ENCODE data around the gene CDK4. TPM values are rescaled to one million over a fixed set of nuclear protein-coding genes. Genes with fewer than 3 reads are reported as not detected.

CDK4 gene
- total and polyA plus RNA-seq, 2 of the 13 experiments (the other 11 are each of a cell fraction or from before 2014, with no cell fraction given) = 191 to 209 TPM

DNA sequence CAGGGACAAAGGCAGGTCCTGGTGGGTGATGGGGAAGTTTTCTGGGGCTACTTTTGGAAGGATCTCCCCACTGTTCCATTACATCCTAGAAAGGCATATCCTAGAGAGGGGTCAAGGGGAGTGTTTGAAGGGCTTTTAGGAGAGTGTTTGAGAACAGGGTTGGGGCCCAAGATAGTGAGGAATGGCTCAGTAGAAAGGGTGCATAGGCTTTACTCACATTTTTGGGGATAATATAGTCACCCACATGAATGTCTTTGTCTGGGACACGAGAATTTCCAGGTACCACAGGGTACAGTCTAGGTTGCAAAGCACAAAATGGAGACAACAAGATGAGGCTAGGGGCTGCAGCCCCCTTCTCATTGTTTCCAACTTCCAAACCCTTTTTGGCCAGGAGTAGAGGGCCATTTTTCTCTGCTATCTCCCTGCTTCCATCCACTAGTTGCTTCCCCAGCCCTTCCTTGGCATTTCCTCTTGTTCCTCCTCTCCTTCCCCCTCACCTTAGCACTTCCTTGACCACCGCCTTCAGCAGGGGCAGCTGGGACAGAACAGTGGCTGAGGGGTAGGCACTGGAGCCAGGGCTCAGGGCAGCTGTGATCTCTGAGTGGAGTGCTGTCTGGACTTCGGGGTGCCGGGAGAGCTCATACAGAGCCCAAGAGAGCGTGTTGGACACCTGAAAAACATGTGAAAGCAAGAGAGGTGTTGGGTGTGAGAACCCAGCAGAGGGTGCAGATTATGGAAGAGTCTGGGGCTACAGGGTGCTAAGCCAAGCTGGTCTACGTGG, 12.0 kb upstream of the CDK4 start:
- Histone ChIP-seq H3K27ac (ENCODE audit: extremely low read length, insufficient read depth, low read length) (no peak overlapping the region), H3K79me2 (ENCODE audit: insufficient read depth, low read length) (no peaks in the 10 kb centered on the region), H2AFZ (ENCODE audit: low read length) (no peak overlapping the region), H3K27me3 (ENCODE audit: control insufficient read depth in 1 of 2, insufficient read depth in 2 of 2, low read length in 2 of 2) (peaks cover 0 to 6% of the 10 kb centered on the region in 2 experiments; a peak in 1 of 5 replicates), H3K9ac (ENCODE audit: insufficient read depth, low read depth, low read length) (no peak overlapping the region), H3K4me1 (ENCODE audit: insufficient read depth, low read length) (peaks cover 36% of the 10 kb centered on the region), H3K36me3 (replicated peaks in 1 of 2; ENCODE audit: control insufficient read depth in 1 of 2, insufficient read depth in 2 of 2, low read length in 2 of 2) (peaks cover 4 to 10% of the 10 kb centered on the region in 2 experiments; a peak in 4 of 5 replicates), H3K9me3 (ENCODE audit: low read length) (no peaks in the 10 kb centered on the region), H3K4me2 (ENCODE audit: low read depth, low read length) (peak overlapping the region; percentile 95; the same call in 1 of the 2 replicates), H3K4me3 (replicated peaks in 1 of 3; ENCODE audit: insufficient read depth in 1 of 3, low read depth in 2 of 3, low read length in 3 of 3) (0 out of 6 replicates have a peak overlapping the region, but pooled peaks of 1 of the 3 experiments have one; percentile 78), H4K20me1 (ENCODE audit: insufficient read depth, low read length) (no peaks in the 10 kb centered on the region)
- ATAC-seq (no peak; the same call in 2 of the 3 replicates), FAIRE-seq (no peak), DNase-seq (ENCODE audit: low spot score) (no peak)
- BruUV-seq (replicated peaks) = no TSS peak
- in situ Hi-C loops (cut with HindIII; ENCODE audit: extremely low pct_ligation_motif_present, low pct_unique_long_range_greater_than_20kb) (no loop called here), intact Hi-C loops (cut with micrococcal nuclease; ENCODE audit: unreplicated experiment) (no loop called here)
- ChIA-PET POLR2A (interaction anchor here (1.4 kb wide), 1 partner anchor 8 kb away, joined by 9 read pairs; no protein-coding TSS in a partner anchor), CTCF (ENCODE audit: low intra/inter-chr PET ratio, low total read pairs) (interaction anchor here (1.3 kb wide), 1 partner anchor 141 kb away, joined by 4 read pairs; no protein-coding TSS in a partner anchor)
- 88% methylated on average over 6 of the region's 6 CpGs for WGBS (ENCODE audit: low lambda C conversion rate)
- TF ChIP-seq RARG (CRISPR knock-in tag; IDR thresholded peaks at IDR 0.05; ENCODE audit: low read depth) = no peak
- TF ChIP-seq CHCHD3 (CRISPR knock-in tag; IDR thresholded peaks at IDR 0.05) = no peak
- TF ChIP-seq, protein P1, sequence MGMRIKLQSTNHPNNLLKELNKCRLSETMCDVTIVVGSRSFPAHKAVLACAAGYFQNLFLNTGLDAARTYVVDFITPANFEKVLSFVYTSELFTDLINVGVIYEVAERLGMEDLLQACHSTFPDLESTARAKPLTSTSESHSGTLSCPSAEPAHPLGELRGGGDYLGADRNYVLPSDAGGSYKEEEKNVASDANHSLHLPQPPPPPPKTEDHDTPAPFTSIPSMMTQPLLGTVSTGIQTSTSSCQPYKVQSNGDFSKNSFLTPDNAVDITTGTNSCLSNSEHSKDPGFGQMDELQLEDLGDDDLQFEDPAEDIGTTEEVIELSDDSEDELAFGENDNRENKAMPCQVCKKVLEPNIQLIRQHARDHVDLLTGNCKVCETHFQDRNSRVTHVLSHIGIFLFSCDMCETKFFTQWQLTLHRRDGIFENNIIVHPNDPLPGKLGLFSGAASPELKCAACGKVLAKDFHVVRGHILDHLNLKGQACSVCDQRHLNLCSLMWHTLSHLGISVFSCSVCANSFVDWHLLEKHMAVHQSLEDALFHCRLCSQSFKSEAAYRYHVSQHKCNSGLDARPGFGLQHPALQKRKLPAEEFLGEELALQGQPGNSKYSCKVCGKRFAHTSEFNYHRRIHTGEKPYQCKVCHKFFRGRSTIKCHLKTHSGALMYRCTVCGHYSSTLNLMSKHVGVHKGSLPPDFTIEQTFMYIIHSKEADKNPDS (CRISPR knock-in tag; IDR thresholded peaks at IDR 0.05) = no peak
- TF ChIP-seq ZNF550 (CRISPR knock-in tag; IDR thresholded peaks at IDR 0.05; ENCODE audit: borderline replicate concordance) = no peak
- no peak for TF ChIP-seq MTF1 (CRISPR knock-in tag; IDR thresholded peaks at IDR 0.05)
- no peak for TF ChIP-seq ZNF652 (CRISPR knock-in tag; IDR thresholded peaks at IDR 0.05; ENCODE audit: borderline replicate concordance, low read depth)
- no peak for TF ChIP-seq GABPB1 (CRISPR knock-in tag; IDR thresholded peaks at IDR 0.05)
- TF ChIP-seq, protein P2, sequence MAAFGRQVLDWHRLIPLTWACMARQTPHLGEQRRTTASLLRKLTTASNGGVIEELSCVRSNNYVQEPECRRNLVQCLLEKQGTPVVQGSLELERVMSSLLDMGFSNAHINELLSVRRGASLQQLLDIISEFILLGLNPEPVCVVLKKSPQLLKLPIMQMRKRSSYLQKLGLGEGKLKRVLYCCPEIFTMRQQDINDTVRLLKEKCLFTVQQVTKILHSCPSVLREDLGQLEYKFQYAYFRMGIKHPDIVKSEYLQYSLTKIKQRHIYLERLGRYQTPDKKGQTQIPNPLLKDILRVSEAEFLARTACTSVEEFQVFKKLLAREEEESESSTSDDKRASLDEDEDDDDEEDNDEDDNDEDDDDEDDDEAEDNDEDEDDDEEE (CRISPR knock-in tag; IDR thresholded peaks at IDR 0.05) = no peak
- TF ChIP-seq HNF1B (CRISPR knock-in tag; IDR thresholded peaks at IDR 0.05) = no peak
- TF ChIP-seq ZNF224 (CRISPR knock-in tag; IDR thresholded peaks at IDR 0.05) = no peak
- no peak for TF ChIP-seq HNRNPLL (IDR thresholded peaks at IDR 0.05; ENCODE audit: low read depth, low read length, poor library complexity, severe bottlenecking)
- TF ChIP-seq ZBTB43 (CRISPR knock-in tag; conservative IDR thresholded peaks at IDR 0.05) = no peak
- TF ChIP-seq SPEN (CRISPR knock-in tag; IDR thresholded peaks at IDR 0.05; ENCODE audit: low read depth) = no peak
- TF ChIP-seq ZNF558 (CRISPR knock-in tag; IDR thresholded peaks at IDR 0.05; ENCODE audit: borderline replicate concordance) = no peak
- no peak for TF ChIP-seq MAFG (CRISPR knock-in tag; IDR thresholded peaks at IDR 0.05)
